Measurements from ENCODE around the gene ERBB4.
"Not testable (repeated sequence)": the region's sequence is repeated elsewhere in the genome, so short reads cannot be mapped to it uniquely, and the experiment has no call there.

ERBB4 gene

GRCh38 chr2:211789982-211790381 is 748.6 kb downstream of the ERBB4 start:
- DNase-seq, result no peak

- DNase-seq, result no peak
These were observed 771.9 kb downstream of the ERBB4 start for GRCh38 chr2:211766689-211767088.

- no peak for DNase-seq
These were observed 776.1 kb downstream of the ERBB4 start for GRCh38 chr2:211762479-211762878.

DNA sequence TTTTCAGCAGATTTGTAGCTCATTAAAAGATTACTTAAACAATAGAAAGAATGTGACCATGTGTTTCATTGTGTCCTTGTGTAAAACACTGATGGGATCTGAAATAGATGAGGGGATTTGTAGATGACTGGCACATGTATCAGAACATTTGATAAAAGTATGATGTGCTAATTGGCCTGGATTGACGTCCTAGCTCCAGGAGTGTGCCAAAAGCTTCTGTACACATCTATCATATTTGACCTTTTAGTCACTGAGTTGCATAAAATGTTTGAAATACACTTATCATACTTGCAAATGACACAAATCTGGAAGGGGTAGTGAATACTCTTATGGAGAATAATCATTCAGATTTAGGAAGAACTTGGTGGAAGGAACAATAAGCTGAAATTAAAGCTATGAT is 778.5 kb downstream of the ERBB4 start:
- DNase-seq, result no peak

- no peak for DNase-seq
These were observed 782.3 kb downstream of the ERBB4 start for GRCh38 chr2:211756266-211756665.

- no peak for DNase-seq
These were observed 783.4 kb downstream of the ERBB4 start for GRCh38 chr2:211755187-211755586.

DNA sequence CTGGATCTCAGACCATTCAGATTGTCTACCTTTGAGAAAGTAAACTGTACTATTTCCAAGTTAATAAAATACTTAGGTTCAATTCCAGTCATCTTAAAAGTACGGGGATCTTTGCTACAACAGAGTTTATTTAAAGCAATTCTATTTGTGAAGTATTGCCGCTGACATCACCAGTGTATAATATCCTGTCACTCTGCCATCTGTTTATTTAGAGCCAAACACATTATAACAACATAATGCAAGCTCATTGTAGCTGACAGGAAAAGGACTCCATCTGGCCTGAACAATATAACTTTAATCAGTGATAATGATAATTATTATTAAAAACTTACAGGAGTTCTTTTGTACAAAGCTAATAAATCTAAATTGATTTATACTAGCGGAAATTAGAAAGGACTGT is 786.8 kb downstream of the ERBB4 start:
- DNase-seq, result no peak

DNA sequence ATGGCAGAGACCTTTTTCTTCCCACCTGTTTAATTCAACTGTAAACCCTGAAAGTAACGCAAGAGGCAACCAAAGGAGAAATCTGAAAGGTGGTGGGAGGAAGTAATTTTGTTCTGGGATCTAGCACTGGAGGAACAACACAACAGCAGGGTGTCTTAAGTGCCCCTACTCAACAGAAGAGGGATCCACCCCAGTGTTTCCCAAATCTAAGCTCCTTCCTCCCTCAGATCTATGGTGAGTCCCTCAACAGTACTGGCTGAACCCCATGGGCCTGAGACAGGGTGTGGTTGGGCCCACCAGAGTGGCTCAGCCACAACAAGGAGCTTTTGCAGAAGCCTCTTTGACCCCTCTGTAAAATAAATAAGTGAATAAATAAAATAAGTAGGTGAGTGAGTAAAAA is 790.3 kb downstream of the ERBB4 start:
- DNase-seq, result no peak

DNA sequence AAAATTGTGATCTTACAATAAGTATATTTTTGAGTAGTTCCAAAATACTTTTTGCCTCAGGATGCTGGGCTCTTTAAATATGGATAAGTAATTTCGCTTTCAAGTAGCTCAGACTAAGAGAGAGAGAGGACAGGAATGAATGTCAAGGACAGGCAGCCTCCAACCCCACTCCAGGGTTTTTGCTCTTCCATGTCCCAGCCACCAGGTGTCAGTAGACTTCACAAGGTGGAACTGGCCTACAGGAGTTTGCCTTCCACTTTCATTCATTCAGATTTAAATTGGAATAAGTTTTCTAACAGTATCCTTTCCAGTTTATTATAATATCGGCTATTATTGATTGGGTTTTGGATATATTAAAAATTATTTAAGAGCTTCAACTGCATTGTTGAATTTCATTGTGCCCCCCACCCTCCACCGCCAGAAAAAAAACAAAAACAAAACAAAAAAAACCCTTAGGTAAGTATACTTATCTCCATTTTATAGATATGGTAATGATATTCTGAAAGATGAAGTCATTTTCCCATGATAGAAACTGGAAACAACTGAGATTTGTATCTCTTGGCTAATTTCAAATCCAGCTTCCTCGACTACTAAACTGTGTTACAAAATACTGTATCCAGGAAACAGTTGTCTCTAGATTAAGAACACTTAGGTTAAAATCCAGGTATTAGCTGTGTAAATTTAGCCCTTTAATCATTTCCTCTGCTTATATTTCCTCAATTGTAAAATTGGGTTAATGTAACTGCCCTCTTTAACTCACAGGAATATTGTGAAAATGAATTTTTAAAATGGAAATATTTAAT is 793.1 kb downstream of the ERBB4 start:
- peak in 1 of 5 experiments; percentile 50 for DNase-seq

DNA sequence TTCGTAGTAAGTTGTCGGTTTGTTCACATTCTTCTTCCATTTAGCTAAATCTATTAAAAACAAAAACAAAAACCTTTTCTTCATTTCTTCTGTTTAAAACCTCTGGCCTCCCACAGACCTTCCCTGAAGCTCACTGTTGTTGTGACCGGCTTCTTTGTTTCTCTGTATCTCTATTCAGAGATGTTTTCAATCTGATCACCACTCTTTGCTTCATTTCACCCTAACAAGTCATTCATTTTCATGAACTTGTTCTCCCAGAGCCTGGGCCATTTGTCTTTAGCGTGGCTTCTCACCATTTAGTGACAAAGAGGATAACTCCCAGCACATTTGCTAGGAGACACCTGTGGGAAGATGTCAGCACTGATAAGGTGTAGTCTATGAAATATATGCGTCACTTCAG is 794.2 kb downstream of the ERBB4 start:
- DNase-seq, result no peak

- no peak for DNase-seq
These were observed 796.6 kb downstream of the ERBB4 start for GRCh38 chr2:211741966-211742365.

DNA sequence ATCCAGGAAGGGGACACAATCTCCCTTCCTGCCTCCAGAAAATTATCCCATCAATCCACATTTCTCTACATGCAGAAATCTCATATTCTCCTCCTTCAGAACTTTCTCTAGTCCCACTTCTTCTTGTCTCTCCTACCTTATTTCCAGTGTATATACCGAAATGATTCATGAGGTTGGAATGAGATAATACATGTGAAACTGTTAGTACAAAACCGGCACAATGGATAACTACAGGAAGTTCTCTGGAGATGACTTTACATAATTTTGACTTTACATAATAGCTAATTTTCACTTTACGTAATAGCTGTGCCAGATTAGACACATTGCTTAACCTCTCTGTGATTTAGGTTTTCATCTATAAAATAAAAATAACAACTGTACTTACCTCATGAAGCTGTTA is 801.3 kb downstream of the ERBB4 start:
- no peak for DNase-seq

DNA sequence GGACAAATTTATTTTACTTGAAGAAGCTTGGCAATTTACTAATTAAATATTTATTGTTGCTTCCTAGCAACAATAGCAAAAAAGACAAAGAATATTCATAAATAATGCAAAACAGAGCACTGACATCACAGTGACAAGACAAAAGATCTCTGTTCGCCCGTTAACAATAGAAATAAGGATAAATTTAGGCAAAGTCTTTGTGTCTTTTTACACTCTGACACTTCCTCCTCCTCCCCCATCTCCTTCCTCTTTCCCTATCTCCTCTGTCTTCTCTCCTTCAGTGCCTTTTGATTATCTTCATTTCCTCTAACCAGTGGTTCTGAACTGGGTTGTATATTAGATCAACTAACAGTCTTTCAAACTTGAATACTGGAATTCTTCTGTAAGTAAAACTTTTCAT is 808.4 kb downstream of the ERBB4 start:
- no peak for DNase-seq

- no peak for DNase-seq
These were observed 809.2 kb downstream of the ERBB4 start for GRCh38 chr2:211729433-211729832.

DNA sequence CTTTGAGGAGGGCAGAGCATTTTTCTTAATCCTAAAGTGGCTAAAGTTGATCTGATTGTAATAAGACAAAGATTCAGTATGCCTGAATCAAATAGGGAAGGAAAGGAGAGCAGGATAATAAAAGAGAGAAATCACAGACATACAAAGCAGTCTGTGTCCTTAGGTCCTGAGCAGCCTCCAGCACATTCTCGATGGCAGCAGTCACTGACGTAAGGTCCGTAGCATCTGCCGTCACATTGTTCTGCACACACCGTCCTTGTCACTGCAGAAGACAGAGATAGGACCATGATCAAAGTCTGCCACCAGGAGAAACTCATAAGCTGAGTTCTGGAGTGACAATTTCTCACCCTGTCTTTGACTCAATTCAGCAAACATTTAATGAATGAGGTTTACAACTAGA is 813.7 kb downstream of the ERBB4 start:
- DNase-seq, result no peak

DNA sequence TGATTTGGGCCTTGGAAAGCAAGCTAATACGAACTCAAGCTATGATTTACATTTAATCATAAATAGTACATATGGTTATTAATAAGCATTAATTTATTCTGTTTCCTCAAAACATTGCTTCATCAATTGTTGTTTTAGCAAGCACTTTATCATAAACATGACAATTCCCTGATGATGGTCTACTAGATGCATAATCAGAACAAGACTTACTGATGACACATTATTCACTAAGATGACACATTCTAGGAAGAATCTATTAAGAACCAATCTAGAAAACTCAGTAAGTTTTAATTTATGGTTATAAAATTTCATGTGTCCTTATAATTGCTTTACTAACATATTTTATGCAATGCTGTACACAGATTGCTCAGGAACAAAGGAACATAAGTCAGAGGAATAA is 815.2 kb downstream of the ERBB4 start:
- no peak for DNase-seq

DNA sequence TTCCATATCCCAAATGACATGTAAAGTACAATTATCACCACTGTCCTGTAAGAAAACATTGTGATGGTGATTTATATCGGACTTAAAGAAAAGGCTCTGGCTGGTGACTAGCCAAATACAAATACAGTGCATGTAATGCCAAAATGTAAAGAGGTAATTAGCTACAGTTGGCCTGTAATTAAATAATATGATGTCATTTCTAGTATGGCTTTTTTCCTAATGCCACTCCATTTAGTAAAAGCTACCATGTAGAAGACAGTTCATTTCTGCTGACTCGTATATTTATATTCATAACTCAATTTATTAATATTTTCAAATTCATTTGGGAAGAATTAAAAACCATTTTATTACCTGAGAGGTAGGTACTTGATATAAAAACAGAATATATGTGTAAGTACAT is 815.7 kb downstream of the ERBB4 start:
- no peak for DNase-seq

DNA sequence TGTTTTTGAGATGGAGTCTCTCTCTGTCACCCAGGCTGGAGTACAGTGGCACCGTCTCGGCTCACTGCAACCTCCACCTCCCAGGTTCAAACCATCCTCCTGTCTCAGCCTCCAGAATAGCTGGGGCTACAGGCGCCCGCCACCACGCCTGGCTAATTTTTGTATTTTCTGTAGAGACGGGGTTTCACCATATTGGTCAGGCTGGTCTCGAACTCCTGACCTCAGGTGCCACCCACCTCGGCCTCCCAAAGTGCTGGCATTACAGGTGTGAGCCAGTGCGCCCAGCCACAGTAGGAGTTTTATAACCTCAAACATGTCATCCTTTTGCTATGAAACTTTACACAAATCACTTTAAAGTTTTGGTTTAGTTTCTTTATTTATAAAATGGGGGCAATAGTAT is 816.7 kb downstream of the ERBB4 start:
- DNase-seq, result not testable (repeated sequence)

- DNase-seq, result no peak
These were observed 829.2 kb downstream of the ERBB4 start for GRCh38 chr2:211709389-211709788.

DNA sequence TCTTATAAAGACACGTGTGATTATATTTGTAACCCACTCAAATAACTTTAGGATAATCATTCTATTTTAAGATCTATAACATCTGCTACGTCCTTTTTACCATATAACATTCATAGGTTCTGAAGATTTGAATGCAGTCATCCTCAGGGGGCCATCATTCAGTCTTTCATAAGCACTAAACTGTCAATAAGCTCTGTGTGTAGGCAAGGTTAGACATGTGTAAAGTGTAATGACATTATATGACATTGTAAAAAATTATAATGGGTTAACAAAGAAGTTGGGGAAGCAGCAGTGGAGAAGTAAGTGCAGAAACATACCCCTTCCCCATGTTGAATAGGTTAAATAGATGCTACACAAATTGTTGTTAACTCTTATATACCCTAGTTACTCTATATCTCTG is 845.9 kb downstream of the ERBB4 start:
- no peak for DNase-seq

DNA sequence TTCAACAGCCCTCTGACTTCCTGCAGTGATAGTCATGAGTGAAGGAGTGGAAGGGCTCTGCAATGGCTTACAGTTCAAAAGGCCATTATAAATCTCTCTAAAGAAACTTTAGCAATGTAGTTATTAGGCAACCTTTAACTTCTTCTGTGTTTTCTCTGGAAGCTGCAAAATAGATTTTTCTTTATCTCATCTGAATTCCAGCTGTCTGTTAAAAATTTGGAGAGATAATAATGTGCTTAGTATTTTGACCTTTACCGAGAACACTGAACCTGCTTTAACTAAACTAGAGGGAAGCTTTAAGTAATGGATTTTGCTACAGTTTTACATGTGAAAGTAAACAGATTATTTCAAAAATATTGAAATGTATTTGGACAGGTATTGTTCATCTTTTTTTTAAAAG is 847.9 kb downstream of the ERBB4 start:
- no peak for DNase-seq

- DNase-seq, result no peak
These were observed 850.4 kb downstream of the ERBB4 start for GRCh38 chr2:211688196-211688595.

- no peak for DNase-seq
These were observed 863.9 kb downstream of the ERBB4 start for GRCh38 chr2:211674715-211675114.

DNA sequence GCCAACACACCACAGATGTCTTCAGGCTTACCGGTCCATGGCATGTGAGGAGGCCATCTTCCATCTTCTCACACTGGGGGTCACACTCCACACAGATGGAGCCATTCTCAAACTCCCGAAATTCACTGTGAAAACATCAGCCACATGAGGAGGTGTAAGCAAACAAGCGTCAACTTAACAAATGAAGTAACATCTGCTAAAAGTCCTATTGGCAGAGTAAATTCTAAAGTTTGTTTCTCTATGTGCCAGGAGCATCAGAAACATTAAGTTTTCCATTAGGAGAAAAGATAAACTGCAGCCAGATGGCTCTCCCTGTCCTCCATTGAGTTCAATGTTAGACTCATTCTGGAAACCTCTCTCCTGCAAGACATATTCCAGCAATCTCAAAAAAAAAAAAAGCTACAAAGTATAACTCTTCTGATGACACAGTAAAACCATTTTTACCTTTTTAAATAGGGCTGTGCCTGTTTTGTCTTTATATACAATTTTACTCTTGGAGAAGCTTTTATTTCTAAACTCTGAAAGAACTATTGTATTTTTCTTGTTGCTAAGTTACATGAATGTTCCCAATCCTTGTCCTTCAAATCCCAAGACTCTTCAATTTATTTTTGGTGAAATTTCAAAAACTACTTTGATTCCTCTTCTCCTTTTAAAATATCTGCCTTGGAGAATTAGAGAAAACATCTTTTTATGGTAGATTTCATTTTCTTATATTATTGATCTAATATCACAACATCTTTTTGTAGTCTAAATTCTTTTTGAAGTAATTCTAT is 865.3 kb downstream of the ERBB4 start:
- no peak for DNase-seq

All from T-helper 2 cell (primary cell).